HG02885 (cell line): ENCODE results near the gene SAMSN1.

Experiments used
- ATAC-seq: cut with Tn5 transposase; IDR thresholded peaks from one replicate; pipeline ENCODE4 v1.9.1; 2021; ENCODE audit warnings: mild to moderate bottlenecking; ENCODE audit not compliant: unreplicated experiment, poor library complexity

SAMSN1 gene

GRCh38 chr21:14491269-14491681 lies 54.8 kb downstream of the SAMSN1 start:
- ATAC-seq: no peak

- ATAC-seq: no peak
Measured at GRCh38 chr21:14488672-14489204, 57.4 kb downstream of the SAMSN1 start.

- ATAC-seq: peak; percentile 55
Measured at GRCh38 chr21:14487490-14488432, 58.4 kb downstream of the SAMSN1 start.

DNA sequence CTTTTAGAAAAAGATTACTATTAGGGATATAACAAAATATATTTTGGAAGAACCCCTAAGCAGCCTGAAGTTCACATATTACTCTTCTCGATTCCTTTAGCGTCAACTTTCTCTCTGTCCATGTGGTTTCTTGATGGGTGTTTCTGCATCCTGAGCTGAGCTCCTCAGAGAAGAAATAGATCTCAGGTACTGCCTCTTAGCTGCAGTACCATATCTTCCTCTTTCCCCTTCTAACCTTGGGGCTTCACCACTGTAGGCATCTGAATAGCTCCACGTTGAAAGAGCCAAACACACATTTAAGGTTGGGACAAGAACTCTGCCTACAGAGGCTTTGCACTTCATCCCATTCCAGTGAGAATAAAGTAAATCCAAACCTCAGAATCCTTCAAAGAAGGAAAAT lies 59.2 kb downstream of the SAMSN1 start:
- ATAC-seq: no peak

DNA sequence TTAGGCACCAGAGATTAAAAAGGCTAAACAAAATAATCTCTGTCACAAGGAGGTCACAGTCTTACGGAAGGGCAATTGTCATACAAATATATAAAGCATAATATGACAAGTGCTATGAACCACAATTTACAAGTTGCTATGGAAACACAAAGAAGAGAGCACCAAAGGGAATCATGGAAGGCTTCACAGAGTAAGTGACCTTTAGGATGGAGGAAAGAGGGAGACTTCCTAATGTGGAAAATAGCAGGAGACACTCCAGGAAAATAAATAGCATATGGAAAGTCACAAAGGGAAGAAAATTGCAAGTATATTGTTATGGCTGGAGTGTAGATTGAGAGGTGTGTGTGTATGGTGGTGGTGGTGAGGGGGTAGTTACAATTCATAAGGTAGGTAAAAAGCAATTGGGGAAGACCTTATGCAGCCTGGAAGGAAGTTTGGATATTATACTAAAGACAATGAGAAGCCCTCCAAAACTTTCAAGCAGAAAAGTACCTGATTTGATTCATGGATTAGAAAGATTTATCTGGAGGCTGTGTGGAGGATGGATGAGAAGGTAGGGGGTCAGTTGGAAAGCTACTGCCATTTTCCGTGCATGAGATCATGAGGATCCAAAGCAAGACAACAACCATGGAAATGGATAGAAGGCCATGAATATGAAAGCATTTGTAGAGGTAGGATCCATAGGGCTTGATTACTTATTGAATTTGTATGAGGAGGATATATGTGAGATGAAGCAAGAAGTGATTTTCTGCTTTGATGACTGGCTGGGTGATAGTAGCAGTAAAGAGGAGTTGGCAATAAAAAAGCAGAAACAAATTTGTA lies 61.7 kb downstream of the SAMSN1 start:
- no peak for ATAC-seq

GRCh38 chr21:14483296-14483695 lies 62.8 kb downstream of the SAMSN1 start:
- ATAC-seq: no peak

- ATAC-seq: peak; percentile 57
Measured at GRCh38 chr21:14482165-14482564, 64.0 kb downstream of the SAMSN1 start.

- ATAC-seq: no peak
Measured at GRCh38 chr21:14480411-14481031, 65.6 kb downstream of the SAMSN1 start.

GRCh38 chr21:14479241-14479786 lies 66.8 kb downstream of the SAMSN1 start:
- ATAC-seq: no peak

DNA sequence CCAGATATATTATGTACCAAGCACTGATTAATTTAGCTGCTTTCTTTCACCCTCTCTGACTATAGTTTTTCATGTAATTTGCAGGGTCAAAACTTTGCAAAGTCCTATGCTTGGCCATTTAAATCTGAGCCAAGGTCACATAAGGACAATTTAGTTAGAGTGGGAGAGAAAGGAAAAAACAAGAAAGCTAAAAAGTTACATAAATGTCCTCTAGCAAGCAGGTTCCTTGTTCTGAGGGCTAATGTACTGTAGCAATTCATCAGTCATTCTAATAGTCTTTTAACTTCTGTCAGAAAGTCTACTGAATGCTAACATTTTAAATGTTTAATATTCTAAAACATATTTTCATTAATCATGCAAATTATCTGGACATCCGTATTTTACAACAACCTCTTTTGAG lies 68.3 kb downstream of the SAMSN1 start:
- ATAC-seq: no peak

DNA sequence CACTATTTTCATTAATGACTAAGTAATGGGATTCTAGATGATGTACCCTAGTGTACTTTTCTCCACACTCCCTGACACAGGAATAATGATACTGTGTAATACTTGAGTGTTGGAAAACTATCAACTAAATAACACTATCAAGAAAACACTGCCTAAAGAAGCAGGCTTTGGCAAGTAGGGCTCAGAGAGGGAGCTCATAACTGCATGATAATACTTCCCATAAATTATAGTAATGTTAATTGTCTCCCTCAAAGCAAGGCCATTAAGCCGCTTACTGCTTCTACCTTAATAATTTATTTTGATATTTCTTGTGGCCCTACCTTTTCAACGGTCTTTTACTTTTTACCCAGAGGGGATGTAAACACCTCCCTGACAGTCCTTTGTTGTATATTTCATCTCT lies 69.0 kb downstream of the SAMSN1 start:
- no peak for ATAC-seq

DNA sequence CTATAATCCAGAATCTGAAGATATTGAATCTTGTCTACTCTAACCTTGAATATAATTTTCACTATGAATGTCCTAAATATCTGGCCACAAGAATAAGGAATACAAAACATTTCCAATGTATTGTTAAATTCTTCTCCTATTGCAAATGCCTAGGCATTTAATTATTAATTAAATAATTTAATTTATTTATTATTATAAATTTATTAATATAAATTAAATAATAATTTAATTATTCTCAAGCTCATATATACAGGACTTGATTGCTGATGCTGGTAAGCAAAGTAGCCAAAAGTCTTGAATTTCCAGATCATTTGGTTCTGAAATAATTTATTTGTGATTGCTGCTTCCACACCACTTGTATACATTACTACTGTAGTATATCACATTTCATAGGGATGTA lies 71.1 kb downstream of the SAMSN1 start:
- no peak for ATAC-seq

DNA sequence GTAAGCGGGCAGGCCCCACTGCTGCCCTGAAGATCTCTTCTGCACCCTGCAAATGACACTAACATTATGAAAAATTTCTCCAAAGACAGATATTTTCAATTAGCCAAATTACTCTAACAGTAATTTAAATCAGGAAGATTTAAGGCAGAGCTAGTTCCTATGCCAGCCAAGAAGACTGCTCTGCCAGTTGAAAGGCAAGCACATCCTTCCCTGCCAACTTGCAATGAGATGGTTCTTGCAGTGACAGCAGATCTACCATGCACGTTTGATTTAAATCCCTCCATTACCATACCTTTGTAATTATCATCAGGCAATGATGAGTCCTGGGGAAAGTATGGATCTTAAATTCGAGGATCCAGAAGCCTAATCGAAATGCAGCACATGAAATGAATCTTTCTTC lies 76.5 kb downstream of the SAMSN1 start:
- no peak for ATAC-seq

GRCh38 chr21:14466715-14467114 lies 79.4 kb downstream of the SAMSN1 start:
- ATAC-seq: no peak

GRCh38 chr21:14457762-14458161 lies 88.4 kb downstream of the SAMSN1 start:
- ATAC-seq: no peak

DNA sequence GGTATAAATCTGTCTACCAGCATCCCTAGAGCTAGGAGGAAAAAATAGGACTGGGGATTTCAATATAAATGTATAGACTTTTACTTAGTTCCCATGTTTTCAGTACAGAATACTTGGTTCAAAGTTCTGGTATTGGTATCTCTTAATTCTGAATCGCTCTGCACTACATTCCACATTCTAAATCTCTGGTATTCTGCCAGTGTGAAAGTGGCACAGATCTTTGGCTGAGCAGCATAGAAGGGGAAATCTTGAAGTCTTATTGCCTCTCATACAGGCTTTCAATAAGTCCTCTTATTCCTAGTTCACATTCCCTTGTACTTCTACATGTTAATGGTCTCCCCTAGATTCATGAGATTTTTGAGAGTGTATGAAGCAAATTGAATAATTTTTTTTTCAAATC lies 89.2 kb downstream of the SAMSN1 start:
- ATAC-seq: no peak

GRCh38 chr21:14454016-14455009 lies 91.8 kb downstream of the SAMSN1 start:
- peak; percentile 63 for ATAC-seq

- ATAC-seq: peak; percentile 91
Measured at GRCh38 chr21:14453339-14454015, 92.6 kb downstream of the SAMSN1 start.
